Measurements from ENCODE around the gene FGFRL1.

Gene FGFRL1

GRCh38 chr4:1024882-1025545 is 13.6 kb downstream of the FGFRL1 start:
- no peak for DNase-seq

DNA sequence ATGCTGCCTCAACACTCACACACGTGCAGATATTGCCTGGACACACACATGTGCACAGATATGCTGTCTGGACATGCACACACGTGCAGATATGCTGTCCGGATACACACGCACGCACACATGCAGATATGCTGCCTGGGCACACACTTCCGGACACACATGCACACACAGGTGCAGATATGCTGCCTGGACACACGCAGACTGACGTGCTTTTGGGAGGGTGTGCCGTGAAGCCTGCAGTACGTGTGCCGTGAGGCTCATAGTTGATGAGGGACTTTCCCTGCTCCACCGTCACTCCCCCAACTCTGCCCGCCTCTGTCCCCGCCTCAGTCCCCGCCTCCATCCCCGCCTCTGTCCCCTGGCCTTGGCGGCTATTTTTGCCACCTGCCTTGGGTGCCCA is 14.7 kb downstream of the FGFRL1 start:
- DNase-seq: no peak

GRCh38 chr4:1027219-1027914 is 15.9 kb downstream of the FGFRL1 start:
- no peak for DNase-seq

DNA sequence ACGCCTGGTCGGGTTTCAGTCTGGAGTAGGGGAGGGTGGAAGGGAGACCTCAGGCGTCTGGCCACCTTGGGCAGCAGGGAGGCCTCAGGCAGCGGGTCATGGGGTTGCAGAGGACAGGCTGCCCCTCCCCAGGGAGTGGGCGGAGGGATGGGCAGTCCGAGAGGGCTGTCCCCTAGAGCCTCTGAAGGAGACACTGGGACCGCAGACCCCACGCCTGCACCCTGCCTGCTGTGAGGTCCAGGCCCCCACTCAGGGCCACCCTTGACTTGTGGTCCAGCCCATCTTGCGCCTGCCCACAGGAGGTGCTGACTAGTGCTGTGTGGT is 16.5 kb downstream of the FGFRL1 start:
- DNase-seq: no peak

DNA sequence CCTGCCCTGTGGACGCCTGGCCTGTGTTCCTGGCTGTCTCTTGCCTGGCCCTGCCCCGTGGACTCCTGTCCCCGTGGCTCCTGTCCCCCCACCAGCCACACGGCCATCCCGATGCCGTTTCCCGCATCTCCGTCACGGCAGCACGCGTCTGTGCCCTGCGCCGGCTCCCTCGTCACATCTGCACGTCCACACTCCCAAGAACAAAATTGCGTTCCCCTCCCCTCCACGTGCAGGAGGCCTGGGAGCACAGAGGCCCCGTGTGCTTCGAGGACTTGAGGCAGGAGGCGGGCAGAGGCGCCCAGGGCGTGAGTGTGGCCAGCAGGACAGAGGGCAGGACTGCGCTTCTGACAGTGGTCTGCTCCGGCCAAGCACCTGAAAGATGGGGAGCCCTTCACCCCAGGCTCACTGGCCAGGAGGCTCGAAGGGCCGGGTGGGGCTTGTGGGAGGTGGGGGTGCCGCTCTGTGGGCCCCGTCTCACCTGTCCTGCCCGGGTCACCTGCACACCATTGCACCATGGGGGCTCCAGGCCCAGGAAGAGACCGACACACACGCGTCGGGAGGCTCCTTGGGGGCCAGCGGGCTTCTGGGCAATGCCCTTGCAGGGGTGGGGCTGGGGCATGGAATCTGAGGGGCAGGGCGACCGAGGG is 17.3 kb downstream of the FGFRL1 start:
- no peak for DNase-seq

- DNase-seq: no peak
Measured at GRCh38 chr4:1029529-1029928, 18.1 kb downstream of the FGFRL1 start.

DNA sequence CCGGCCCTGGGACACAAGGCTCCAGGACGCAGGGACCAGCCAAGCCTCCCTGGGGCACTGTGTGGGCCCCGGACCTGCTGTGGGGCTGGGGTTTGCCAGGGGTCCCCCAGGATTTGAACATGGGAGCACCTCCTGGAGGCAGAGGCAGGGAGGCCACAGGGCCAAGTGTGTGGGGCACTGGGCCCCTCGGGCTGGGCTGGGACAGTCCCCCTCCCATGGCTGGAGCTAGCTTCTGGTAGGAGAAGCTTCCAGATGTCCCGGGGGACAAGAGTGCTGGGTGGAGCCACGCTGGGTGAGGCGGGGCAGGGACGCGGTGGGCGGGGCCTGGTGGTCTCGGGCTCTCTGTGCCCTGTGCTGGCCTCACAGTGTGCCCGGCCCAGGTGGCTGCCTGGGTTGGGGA is 18.6 kb downstream of the FGFRL1 start:
- no peak for DNase-seq

DNA sequence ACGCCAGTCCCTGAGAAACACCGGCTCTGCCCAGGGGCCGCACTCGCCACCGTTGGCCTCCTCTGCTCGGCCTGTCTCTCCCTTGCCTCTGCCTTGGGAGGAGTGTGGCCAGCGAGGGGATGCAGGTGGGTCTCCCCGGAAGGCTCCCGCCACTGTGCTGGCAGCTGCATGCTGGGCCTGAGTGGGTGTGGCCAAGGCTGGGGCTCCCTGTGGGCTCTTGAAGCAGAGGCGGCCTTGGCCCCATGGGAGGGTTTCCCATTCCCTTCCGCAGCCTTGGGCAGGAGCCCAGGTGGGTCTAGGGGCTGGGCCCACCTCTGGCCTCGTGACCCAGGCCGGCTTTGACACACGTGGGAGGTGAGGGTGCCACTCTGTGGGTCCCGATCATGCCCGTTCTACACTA is 19.1 kb downstream of the FGFRL1 start:
- no peak for DNase-seq

DNA sequence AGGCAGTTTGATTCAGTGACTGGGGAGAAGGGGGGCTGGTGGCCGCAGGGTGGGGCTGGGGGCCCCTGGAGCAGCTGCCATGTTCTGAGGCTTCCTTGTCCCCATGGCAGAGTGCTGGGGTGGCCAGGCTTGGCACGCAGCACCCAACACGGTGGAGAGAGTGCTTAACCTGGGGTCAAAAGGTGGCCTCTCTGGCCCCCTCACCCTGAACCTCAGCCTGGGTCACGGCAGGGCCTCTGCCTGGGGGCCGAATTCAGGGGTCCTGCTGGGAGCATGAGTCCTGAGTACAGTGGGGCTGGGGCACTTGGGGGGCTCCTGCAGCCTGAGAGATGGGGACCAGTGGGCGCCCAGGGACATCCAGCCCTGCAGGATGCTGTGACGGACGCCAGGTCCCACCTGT is 19.9 kb downstream of the FGFRL1 start:
- DNase-seq: no peak

DNA sequence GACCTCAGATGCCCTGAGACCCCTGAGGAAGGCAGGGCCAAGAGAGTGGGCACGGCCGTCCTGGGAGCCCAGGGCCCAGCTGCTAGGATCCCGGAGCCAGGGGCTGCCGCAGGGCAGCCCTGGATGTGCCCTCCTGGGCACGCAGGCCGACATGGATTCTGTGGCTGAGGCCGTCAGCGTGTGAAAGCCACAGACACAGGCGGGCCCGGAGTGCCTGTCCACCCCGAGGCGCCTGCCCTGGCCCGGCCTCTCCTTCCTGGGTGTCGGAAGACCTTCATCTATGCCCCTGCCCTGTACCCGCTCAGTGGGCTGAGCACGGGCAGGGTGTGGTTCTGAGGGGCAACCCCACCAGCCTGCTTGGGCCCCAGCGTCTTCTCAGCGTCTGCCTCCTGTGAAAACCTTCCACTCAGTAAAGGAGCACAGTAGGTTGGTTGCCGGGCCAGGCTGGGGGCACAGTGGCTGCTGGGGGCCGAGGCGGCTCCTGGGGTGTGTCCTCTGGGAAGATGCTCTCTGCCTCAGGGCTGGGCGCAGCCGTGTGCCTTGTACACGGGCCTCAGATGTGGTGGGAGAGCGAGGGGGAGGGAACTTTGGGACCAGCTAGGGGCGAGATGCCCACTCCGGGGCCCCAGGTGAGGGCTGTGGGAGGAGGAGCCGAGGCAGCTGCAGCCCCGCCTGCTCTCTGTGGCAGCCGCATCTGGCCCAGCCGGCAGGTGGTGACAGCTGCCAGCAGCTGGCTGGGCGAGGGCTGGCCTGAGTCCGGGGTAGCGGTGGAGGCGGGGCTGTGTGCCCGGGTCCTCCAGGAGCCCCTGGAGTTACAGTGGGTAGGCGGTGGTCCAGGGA is 20.8 kb downstream of the FGFRL1 start:
- DNase-seq: no peak

GRCh38 chr4:1032861-1033260 is 21.4 kb downstream of the FGFRL1 start:
- no peak for DNase-seq

GRCh38 chr4:1033840-1034551 is 22.6 kb downstream of the FGFRL1 start:
- no peak for DNase-seq

DNA sequence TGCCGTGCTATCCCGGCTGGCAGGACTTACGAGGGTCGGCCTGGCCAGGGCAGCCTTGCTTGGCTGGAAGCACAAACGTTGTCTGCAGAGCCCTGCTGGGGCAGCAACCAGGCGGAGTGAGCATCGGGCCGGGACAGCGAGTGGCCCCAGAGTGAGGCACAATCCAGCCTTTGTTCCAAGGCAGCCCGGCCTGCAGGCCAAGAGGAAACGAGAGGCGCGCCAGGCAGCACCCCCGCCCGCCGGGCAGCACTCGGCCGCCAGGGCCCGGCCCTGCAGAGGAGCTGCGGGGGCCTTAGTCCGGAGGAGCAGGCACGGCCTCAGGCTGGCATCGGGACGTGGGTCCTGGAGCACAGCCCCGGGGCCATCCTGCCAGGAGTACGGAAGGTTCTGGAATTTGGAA is 24.1 kb downstream of the FGFRL1 start:
- DNase-seq: no peak

DNA sequence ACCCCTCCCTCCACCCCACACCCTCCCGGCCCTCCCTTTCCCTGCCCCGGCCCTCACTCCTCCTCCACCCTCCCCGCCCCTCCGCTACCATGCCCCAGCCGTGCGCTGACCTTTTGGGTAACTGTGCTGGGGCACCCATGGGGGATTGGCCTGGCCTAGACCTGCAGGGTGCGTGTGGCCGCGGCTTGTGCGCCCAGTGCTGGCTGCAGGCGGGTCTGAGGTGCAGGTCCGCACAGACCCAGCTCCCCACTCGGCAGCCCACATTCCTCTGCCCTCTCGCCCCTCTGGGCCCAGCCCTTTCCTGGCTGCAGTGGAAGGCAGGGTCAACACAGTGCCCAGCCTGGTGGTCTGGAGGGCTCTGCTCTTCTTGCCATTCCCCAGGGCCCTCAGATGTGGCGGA is 24.7 kb downstream of the FGFRL1 start:
- DNase-seq: no peak

GRCh38 chr4:1036976-1037810 is 25.8 kb downstream of the FGFRL1 start:
- no peak for DNase-seq

DNA sequence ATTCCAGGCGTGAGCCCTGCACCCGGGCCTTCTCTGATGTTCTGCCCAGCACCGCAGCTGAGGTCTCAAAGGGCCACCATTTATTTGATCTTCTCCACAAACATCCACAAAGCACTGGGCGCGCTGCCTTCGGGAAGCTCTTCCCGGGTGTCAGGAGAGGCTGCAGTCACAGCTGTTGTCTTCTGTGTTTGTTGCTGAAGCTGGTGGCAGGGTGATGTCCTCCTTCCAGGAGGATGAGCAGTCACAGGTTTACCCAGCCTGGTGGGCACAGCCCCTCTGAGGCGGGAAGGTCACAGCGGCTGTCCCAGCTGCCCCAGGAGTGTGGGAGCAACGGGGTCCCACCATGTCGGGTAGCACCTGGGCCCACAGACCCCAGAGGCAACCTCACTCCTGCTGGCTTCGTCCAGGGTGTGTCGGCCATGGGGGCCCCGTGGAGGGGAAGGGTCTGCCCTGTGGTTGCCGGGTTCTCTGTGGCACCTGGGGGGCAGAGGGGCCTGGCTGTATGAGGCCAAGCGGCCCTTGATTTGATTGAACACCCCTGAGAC is 27.6 kb downstream of the FGFRL1 start:
- no peak for DNase-seq

DNA sequence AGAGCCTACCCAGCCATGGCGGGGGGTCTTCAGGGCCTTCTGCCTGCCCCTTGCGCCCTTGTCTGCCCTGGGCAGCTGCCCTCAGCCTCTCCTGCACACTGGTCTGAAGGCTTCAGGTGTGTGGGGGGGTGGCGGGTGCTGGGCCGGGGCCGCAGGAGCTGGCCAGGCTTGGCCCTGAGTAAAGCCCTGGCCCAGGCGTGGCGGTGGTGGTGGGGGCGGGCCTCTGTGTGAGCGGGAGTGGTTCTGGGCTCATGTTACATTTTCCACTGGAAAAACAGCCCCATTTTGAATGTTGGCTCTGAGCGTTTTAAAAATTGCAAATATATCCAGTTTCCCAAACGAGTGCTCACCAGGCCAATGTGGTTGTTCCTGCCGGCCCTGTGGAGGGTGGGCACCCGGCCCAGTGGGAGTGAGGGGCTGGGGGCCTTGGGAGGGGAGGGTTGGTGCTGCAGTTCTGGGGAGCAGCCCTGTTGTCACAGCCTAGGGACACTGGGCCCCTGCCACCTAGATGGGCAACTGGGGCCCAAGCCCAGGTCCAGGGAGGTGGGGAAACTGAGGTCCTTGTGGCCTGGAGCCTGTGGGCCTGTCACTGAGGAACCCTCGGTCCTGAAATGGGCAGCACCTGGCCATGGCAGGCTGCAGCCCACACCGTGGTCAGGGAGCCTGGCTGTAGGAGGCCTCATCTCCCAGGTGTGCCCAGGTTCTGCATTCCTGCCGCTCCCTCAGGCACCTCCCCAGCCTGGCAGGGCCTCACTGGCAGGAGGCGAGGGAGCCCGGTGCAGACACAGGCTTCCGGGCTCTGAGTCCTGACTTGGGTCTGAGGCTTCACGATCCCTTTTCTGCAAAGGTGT is 28.3 kb downstream of the FGFRL1 start:
- DNase-seq: no peak

- no peak for DNase-seq
Measured at GRCh38 chr4:1040344-1041146, 29.1 kb downstream of the FGFRL1 start.

DNA sequence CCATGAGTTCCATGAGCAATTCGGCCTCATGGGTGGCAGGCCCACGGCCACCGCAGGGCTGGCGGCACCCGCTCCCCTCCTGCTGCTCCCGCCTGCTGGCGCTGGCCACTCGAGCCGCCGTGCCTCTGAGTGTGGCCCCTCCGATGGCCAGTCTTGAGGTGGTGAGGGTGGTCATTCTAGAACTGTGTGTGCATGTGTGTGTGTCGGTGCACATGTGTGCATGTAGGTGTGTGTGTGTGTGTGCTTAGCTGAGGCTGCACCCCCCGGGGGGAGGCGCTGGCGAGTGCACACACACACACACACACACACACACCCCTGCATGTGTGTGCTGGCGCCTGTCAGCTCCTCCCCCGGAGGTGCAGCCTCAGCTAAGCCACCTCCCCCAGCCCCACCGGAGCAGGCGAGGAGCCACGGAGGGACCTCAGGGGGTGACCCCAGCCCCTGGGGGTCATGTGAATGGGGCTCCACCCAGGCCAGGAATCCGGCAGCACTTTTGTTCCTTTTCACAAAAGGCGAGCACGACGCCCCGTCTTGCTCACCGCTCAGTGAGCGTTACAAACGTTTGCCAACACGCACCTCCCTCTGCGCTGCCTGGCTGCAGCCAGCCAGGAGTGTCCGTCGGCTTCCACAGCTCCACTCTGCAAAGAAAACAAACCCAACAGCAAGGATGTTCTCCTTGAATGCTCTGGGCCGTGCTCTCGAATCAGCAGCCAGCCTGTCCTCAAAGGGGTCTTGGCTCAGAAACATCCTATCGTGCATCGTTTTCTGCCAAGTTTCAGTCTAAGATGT is 29.9 kb downstream of the FGFRL1 start:
- no peak for DNase-seq

Measured in activated CD8-positive, alpha-beta memory T cell treated with anti-CD3 and anti-CD28 coated beads, Interleukin-2, amount 50 U/mL, for 4 hours (primary cell).